GM21529 (cell line): ENCODE data around the gene HTR3B.

Source experiments
- ATAC-seq: cut with Tn5 transposase; IDR thresholded peaks from one replicate; pipeline ENCODE4 v1.9.1; 2021; ENCODE audit not compliant: unreplicated experiment

HTR3B gene

GRCh38 chr11:113989381-113989780, 84.8 kb downstream of the HTR3B start:
- ATAC-seq, result no peak

- ATAC-seq, result no peak
Observed at GRCh38 chr11:113989916-113990315, 85.3 kb downstream of the HTR3B start.

- no peak for ATAC-seq
Observed at GRCh38 chr11:113991170-113991569, 86.6 kb downstream of the HTR3B start.

DNA sequence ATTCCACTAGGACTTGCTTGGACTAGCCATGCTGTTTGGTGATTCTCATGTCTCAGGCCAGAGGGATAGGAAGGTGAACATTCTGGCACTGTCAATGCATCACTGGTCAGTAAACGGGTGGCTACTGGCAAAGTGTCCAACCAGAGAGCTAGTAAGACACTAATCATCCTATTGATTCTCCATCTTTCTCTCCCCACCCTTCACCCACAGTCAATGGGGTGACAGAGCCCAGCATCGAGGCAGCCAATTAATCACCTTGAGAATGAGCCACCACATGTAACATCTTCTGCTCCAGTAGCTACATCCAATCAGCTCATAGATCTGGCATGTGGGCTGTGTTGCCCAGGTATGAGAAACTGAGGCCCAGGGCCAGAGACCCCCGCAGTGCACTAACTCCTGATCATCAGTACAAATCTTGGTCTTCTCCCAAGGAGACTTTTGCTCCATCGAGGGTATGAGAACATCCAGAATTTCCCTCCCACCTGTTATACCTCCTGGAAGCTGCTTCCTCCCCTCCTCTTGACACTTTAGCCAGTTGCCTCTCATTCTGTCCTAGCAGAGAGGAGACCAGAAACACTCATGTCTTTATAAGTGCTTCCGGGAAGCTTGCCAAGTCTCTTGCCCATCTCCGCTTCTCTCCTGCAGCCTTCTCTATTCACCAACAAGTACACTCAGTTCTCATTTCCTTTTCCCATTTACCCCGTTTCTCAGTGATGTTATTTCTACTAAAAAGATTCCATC, 87.3 kb downstream of the HTR3B start:
- no peak for ATAC-seq

DNA sequence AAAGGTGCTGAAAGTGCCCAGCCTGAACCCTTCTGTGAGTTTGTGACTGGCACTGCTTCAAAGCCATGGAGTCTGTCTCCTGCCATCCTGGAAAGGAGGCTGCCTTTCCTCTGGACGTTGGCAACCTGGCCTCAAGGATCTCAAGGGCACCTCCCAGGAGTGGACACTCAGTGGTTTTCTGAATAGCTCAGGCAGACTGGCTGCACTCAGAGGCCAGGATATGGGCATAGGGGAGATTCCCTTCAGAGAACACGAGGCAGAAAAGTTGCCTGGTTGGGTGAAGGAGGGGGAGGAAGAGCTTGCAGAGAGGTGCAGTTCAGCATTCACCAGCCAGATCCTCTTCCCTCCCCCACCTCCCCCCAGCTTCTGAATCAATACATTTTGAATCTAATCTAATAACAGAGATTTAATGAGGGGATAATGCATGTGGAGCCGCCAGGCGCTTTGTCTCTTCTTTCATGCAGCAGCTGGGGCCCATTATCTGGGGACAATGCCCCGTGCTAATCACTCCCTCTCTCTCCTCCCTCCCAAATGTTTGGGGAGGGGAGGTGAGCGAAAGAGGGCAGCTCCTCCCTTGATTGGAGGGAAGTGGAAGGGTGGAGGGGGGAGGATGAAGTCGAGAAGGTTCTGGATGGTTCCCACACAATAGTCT, 88.0 kb downstream of the HTR3B start:
- ATAC-seq, result no peak

DNA sequence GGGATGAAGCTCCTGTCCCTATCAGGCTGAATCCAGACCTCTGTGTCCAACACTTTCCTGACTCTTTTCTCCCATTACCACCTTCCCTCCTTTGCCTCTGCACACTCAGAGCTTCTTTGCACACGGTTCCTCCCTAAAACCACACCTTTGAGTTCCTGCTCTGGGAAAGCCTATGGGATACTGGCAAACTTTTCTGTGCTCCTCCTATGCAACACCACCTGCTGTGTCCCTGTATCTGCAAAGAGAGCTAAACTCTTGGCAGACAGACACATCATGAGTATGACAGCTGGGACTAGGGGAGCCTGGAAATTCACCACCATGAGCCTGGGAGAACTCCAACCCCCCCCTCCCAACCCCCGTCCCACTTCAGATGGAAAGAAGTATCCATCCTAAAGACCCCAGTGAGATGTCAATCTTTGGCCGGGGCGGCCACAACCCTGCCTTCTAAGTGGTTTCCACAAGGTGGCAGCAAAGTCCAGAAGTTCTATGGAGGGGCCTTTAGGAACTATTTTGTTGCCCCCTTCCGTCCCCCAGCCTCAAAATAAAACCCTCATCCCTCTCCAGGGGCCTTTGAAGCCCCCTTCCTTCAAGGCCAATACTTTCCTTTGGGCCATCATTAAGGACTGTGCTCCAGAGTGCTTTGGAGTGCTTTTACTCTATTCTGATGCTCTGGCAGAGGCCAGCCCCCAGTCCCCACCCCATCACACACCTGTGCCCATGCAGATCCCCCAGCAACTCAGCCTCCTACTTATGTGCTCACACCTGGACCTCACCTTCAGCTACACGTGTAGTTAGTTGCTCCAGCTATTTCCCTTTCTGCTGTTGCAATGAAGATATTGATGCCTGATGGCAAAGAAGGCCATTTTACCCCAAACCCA, 89.7 kb downstream of the HTR3B start:
- no peak for ATAC-seq
